K562 (cell line): ENCODE measurements around the gene YAF2.

ENCODE experiments used
- CREBBP ChIP-seq: IDR thresholded peaks from one replicate; pipeline ENCODE4 v1.6.1; 2012; ENCODE audit warnings: low read depth, mild to moderate bottlenecking, control low read depth, inconsistent platforms, low read length
- EZH2 ChIP-seq: IDR thresholded peaks from 2 replicates; pipeline ENCODE4 v1.6.1; 2012; ENCODE audit warnings: low read depth, mild to moderate bottlenecking, inconsistent platforms, low read length, borderline replicate concordance
- TAF1 ChIP-seq: IDR thresholded peaks from 2 replicates; pipeline ENCODE4 v1.6.1; 2011; ENCODE audit warnings: mild to moderate bottlenecking, low read length, moderate library complexity; ENCODE audit not compliant: insufficient read depth, control insufficient read depth, severe bottlenecking; ENCODE audit errors: extremely low read depth
- TF ChIP-seq, protein P1 (sequence below), 3 experiments: IDR thresholded peaks in 2 of 3; conservative IDR thresholded peaks in 1 of 3; 2 replicates each; pipeline ENCODE4 v1.5.1; 2011 to 2012; ENCODE audit warnings: low read length in 3 of 3, mild to moderate bottlenecking in 3 of 3, control low read depth in 2 of 3, improper control_type of control experiment in 1 of 3, inconsistent platforms in 1 of 3, low read depth in 1 of 3, mixed read lengths in 1 of 3, moderate library complexity in 1 of 3; ENCODE audit not compliant: insufficient read depth in 2 of 3

DNA sequence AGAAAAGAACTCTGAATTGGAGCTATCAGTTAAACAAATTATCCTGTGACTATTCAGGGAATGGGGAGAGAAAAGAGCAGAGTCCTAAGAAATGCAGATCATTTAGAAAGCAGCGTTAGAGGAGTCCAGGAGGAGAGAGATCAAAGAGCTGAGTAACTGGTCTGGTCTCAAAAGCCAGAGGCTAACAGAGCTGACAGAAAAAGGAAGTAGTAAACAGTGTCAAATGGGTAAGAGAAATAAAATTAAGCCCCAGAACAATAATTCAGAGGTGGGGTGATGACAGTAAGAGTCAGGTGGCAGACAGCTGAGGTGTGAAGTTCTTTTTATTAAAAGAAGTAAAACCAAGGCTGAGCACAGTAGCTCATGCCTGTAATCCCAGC, 112.7 kb downstream of the YAF2 start:
- TF ChIP-seq CREBBP (no peak), EZH2 (no peak), TAF1 (no peak)
- TF ChIP-seq, protein P1, sequence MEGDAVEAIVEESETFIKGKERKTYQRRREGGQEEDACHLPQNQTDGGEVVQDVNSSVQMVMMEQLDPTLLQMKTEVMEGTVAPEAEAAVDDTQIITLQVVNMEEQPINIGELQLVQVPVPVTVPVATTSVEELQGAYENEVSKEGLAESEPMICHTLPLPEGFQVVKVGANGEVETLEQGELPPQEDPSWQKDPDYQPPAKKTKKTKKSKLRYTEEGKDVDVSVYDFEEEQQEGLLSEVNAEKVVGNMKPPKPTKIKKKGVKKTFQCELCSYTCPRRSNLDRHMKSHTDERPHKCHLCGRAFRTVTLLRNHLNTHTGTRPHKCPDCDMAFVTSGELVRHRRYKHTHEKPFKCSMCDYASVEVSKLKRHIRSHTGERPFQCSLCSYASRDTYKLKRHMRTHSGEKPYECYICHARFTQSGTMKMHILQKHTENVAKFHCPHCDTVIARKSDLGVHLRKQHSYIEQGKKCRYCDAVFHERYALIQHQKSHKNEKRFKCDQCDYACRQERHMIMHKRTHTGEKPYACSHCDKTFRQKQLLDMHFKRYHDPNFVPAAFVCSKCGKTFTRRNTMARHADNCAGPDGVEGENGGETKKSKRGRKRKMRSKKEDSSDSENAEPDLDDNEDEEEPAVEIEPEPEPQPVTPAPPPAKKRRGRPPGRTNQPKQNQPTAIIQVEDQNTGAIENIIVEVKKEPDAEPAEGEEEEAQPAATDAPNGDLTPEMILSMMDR (IDR thresholded peaks at IDR 0.05 in 2 of 3, conservative IDR thresholded peaks at IDR 0.05 in 1 of 3; ENCODE audit: insufficient read depth in 2 of 3, low read depth in 1 of 3, low read length in 3 of 3) = no peak
